ENCODE data around the gene RBM12. TPM values are rescaled to one million over a fixed set of nuclear protein-coding genes. Genes with fewer than 3 reads are reported as not detected.

Gene RBM12
- total and polyA plus RNA-seq, 2 experiments from 2014 or later: 18.5 to 36.0 TPM

GRCh38 chr20:35651958-35652357, 12.7 kb downstream of the RBM12 start:
- no peak overlapping the region for H3K4me2 ChIP-seq (ENCODE audit: unreplicated experiment)
- peaks cover 25% of the 10 kb centered on the region for H3K4me1 ChIP-seq (ENCODE audit: insufficient read depth)
- H3K4me3 ChIP-seq: no peak overlapping the region
- H3K36me3 ChIP-seq (ENCODE audit: low read depth): peaks cover 35% of the 10 kb centered on the region
- peaks cover 100% of the 10 kb centered on the region for H3K79me2 ChIP-seq (ENCODE audit: insufficient read depth)
- H3K27ac ChIP-seq: no peak overlapping the region
- H3K9me2 ChIP-seq (ENCODE audit: insufficient read depth): no peaks in the 10 kb centered on the region
- DNase-seq: no peak
- no peaks in the 10 kb centered on the region for H3K27me3 ChIP-seq (replicated peaks; ENCODE audit: insufficient read depth)
- TF ChIP-seq EZH2phosphoT487 (IDR thresholded peaks at IDR 0.05; ENCODE audit: insufficient read depth, low read depth) (no peak), EZH2 (IDR thresholded peaks at IDR 0.05; ENCODE audit: insufficient read depth, poor library complexity, severe bottlenecking) (no peak)
- no peak overlapping the region for H2AFZ ChIP-seq
- in situ Hi-C loops (cut with MboI): no loop called here
- no peaks in the 10 kb centered on the region for H3K9me3 ChIP-seq (ENCODE audit: low read depth)
- H3K9ac ChIP-seq: no peak overlapping the region
- peaks cover 33% of the 10 kb centered on the region for H4K20me1 ChIP-seq (ENCODE audit: insufficient read depth)
- 0 out of 2 replicates have a peak, but pooled peaks cover 10% of the 10 kb centered on the region for H3F3A ChIP-seq (ENCODE audit: insufficient read depth)

- H3K4me3 ChIP-seq: no peak overlapping the region
- no peaks in the 10 kb centered on the region for H3K27me3 ChIP-seq (replicated peaks; ENCODE audit: insufficient read depth)
- H3K4me1 ChIP-seq (ENCODE audit: insufficient read depth): peaks cover 22% of the 10 kb centered on the region
- H4K20me1 ChIP-seq (ENCODE audit: insufficient read depth): peaks cover 24% of the 10 kb centered on the region
- H3F3A ChIP-seq (ENCODE audit: insufficient read depth): 0 out of 2 replicates have a peak, but pooled peaks cover 10% of the 10 kb centered on the region
- no peaks in the 10 kb centered on the region for H3K9me2 ChIP-seq (ENCODE audit: insufficient read depth)
- H3K9ac ChIP-seq: no peak overlapping the region
- no peak overlapping the region for H3K27ac ChIP-seq
- no peak overlapping the region for H3K4me2 ChIP-seq (ENCODE audit: unreplicated experiment)
- WGBS, 2 experiments (ENCODE audit: low coverage in 1 of 2, low lambda C conversion rate in 2 of 2, missing lambda C conversion rate in 2 of 2): 73 to 75% methylated on average over 3 of the region's 3 CpGs
- peaks cover 25% of the 10 kb centered on the region for H3K36me3 ChIP-seq (ENCODE audit: low read depth)
- no peak for DNase-seq
- in situ Hi-C loops (cut with MboI): no loop called here
- TF ChIP-seq EZH2phosphoT487 (IDR thresholded peaks at IDR 0.05; ENCODE audit: insufficient read depth, low read depth) (no peak), EZH2 (IDR thresholded peaks at IDR 0.05; ENCODE audit: insufficient read depth, poor library complexity, severe bottlenecking) (no peak)
- no peaks in the 10 kb centered on the region for H3K9me3 ChIP-seq (ENCODE audit: low read depth)
- H2AFZ ChIP-seq: no peak overlapping the region
- peaks cover 100% of the 10 kb centered on the region for H3K79me2 ChIP-seq (ENCODE audit: insufficient read depth)
Measured at GRCh38 chr20:35650632-35651031, 14.1 kb downstream of the RBM12 start.

GRCh38 chr20:35648836-35649235, 15.9 kb downstream of the RBM12 start:
- Histone ChIP-seq H3K9ac (no peak overlapping the region), H3K9me3 (ENCODE audit: low read depth) (no peaks in the 10 kb centered on the region), H3K4me2 (ENCODE audit: unreplicated experiment) (no peak overlapping the region), H4K20me1 (ENCODE audit: insufficient read depth) (peaks cover 20% of the 10 kb centered on the region), H3K79me2 (ENCODE audit: insufficient read depth) (peaks cover 100% of the 10 kb centered on the region), H3K27me3 (replicated peaks; ENCODE audit: insufficient read depth) (no peaks in the 10 kb centered on the region), H3K9me2 (ENCODE audit: insufficient read depth) (no peaks in the 10 kb centered on the region), H2AFZ (no peak overlapping the region), H3F3A (ENCODE audit: insufficient read depth) (0 out of 2 replicates have a peak, but pooled peaks cover 10% of the 10 kb centered on the region), H3K27ac (no peak overlapping the region), H3K4me3 (no peak overlapping the region), H3K4me1 (ENCODE audit: insufficient read depth) (peaks cover 22% of the 10 kb centered on the region), H3K36me3 (ENCODE audit: low read depth) (peaks cover 14% of the 10 kb centered on the region)
- in situ Hi-C loops (cut with MboI): no loop called here
- TF ChIP-seq EZH2 (IDR thresholded peaks at IDR 0.05; ENCODE audit: insufficient read depth, poor library complexity, severe bottlenecking) (no peak), EZH2phosphoT487 (IDR thresholded peaks at IDR 0.05; ENCODE audit: insufficient read depth, low read depth) (no peak)
- peak; percentile 14 for DNase-seq

- Histone ChIP-seq H3K36me3 (ENCODE audit: low read depth) (no peaks in the 10 kb centered on the region), H3K9ac (no peak overlapping the region), H3K4me2 (ENCODE audit: unreplicated experiment) (no peak overlapping the region), H3K4me1 (ENCODE audit: insufficient read depth) (peaks cover 12% of the 10 kb centered on the region), H3K27me3 (replicated peaks; ENCODE audit: insufficient read depth) (no peaks in the 10 kb centered on the region), H3K27ac (no peak overlapping the region), H3K4me3 (no peak overlapping the region), H3K9me2 (ENCODE audit: insufficient read depth) (no peaks in the 10 kb centered on the region), H3K79me2 (ENCODE audit: insufficient read depth) (peaks cover 100% of the 10 kb centered on the region), H3K9me3 (ENCODE audit: low read depth) (no peaks in the 10 kb centered on the region), H3F3A (ENCODE audit: insufficient read depth) (0 out of 2 replicates have a peak, but pooled peaks cover 13% of the 10 kb centered on the region), H4K20me1 (ENCODE audit: insufficient read depth) (peaks cover 6% of the 10 kb centered on the region; the same call in 1 of the 2 replicates), H2AFZ (no peak overlapping the region)
- in situ Hi-C loops (cut with MboI): no loop called here
- DNase-seq: no peak
- 96 to 98% methylated on average over 2 of the region's 2 CpGs for WGBS, 2 experiments (ENCODE audit: low coverage in 1 of 2, low lambda C conversion rate in 2 of 2, missing lambda C conversion rate in 2 of 2)
- TF ChIP-seq EZH2phosphoT487 (IDR thresholded peaks at IDR 0.05; ENCODE audit: insufficient read depth, low read depth): no peak
- TF ChIP-seq EZH2 (IDR thresholded peaks at IDR 0.05; ENCODE audit: insufficient read depth, poor library complexity, severe bottlenecking): no peak
Measured at GRCh38 chr20:35644806-35645205, 19.9 kb downstream of the RBM12 start.

- Histone ChIP-seq H3K9me2 (ENCODE audit: insufficient read depth) (no peaks in the 10 kb centered on the region), H3K79me2 (ENCODE audit: insufficient read depth) (peaks cover 100% of the 10 kb centered on the region), H3K36me3 (ENCODE audit: low read depth) (no peaks in the 10 kb centered on the region), H4K20me1 (ENCODE audit: insufficient read depth) (peaks cover 12% of the 10 kb centered on the region; the same call in 1 of the 2 replicates), H3K4me1 (ENCODE audit: insufficient read depth) (no peaks in the 10 kb centered on the region), H3K27me3 (replicated peaks; ENCODE audit: insufficient read depth) (no peaks in the 10 kb centered on the region), H2AFZ (no peak overlapping the region), H3K4me3 (no peak overlapping the region), H3K27ac (no peak overlapping the region), H3K9me3 (ENCODE audit: low read depth) (no peaks in the 10 kb centered on the region), H3K4me2 (ENCODE audit: unreplicated experiment) (no peak overlapping the region), H3K9ac (no peak overlapping the region), H3F3A (ENCODE audit: insufficient read depth) (0 out of 2 replicates have a peak, but pooled peaks cover 8% of the 10 kb centered on the region)
- 88 to 91% methylated on average over 7 of the region's 7 CpGs for WGBS, 2 experiments (ENCODE audit: low coverage in 1 of 2, low lambda C conversion rate in 2 of 2, missing lambda C conversion rate in 2 of 2)
- TF ChIP-seq EZH2phosphoT487 (IDR thresholded peaks at IDR 0.05; ENCODE audit: insufficient read depth, low read depth) (no peak), EZH2 (IDR thresholded peaks at IDR 0.05; ENCODE audit: insufficient read depth, poor library complexity, severe bottlenecking) (no peak)
- DNase-seq: no peak
- in situ Hi-C loops (cut with MboI): no loop called here
Measured at GRCh38 chr20:35643045-35643444, 21.7 kb downstream of the RBM12 start.
